Renal cortex interstitium (tissue), 11 donors: Measurements from ENCODE around the gene OSBPL5. TPM values are rescaled to one million over a fixed set of nuclear protein-coding genes. Genes with fewer than 3 reads are reported as not detected.

Source experiments
- DNase-seq, 11 donors: peaks; one replicate each; pipeline ENCODE4 v3.0.0-alpha.2; 2013; ENCODE audit warnings: low read depth in 9 of 11, low spot score in 4 of 11; ENCODE audit errors: extremely low read depth in 1 of 11
- polyA plus RNA-seq, 3 donors: library from polyadenylated mRNA; unstranded; fragments of 120-200 nt; gene quantifications; one replicate each; pipeline ENCODE4 v1.2.1, GENCODE V29; 2013; ENCODE audit not compliant: insufficient read length in 3 of 3

Gene OSBPL5
- polyA plus RNA-seq, 3 donors = 17.8 to 26.2 (median 21.2) TPM

- DNase-seq = no peak
Measured at GRCh38 chr11:3200388-3201111, 35.4 kb upstream of the OSBPL5 start.

- DNase-seq = no peak
Measured at GRCh38 chr11:3199537-3200295, 34.6 kb upstream of the OSBPL5 start.

- no peak for DNase-seq
Measured at GRCh38 chr11:3198815-3199214, 33.7 kb upstream of the OSBPL5 start.

GRCh38 chr11:3197878-3198528 lies 32.9 kb upstream of the OSBPL5 start:
- no peak for DNase-seq

GRCh38 chr11:3197044-3197695 lies 32.1 kb upstream of the OSBPL5 start:
- no peak for DNase-seq

- no peak for DNase-seq
Measured at GRCh38 chr11:3196161-3197043, 31.3 kb upstream of the OSBPL5 start.

GRCh38 chr11:3195251-3196160 lies 30.4 kb upstream of the OSBPL5 start:
- peak in 1 of 11 donors; percentile 32 for DNase-seq

- no peak for DNase-seq
Measured at GRCh38 chr11:3194016-3194816, 29.1 kb upstream of the OSBPL5 start.

GRCh38 chr11:3193373-3194015 lies 28.4 kb upstream of the OSBPL5 start:
- no peak for DNase-seq

- no peak for DNase-seq
Measured at GRCh38 chr11:3192511-3193372, 27.6 kb upstream of the OSBPL5 start.

GRCh38 chr11:3191586-3192324 lies 26.6 kb upstream of the OSBPL5 start:
- DNase-seq = no peak

- DNase-seq = no peak
Measured at GRCh38 chr11:3190600-3190999, 25.5 kb upstream of the OSBPL5 start.

GRCh38 chr11:3189886-3190583 lies 24.9 kb upstream of the OSBPL5 start:
- DNase-seq = no peak

GRCh38 chr11:3189196-3189843 lies 24.2 kb upstream of the OSBPL5 start:
- DNase-seq = no peak
